Karpas-422 (cell line): ENCODE data around the gene TRANK1. TPM values are rescaled to one million over a fixed set of nuclear protein-coding genes. Genes with fewer than 3 reads are reported as not detected.
A peak's percentile ranks its signal among the peaks of the same experiment; 100 is the strongest.

Experiments
- DNase-seq: peaks from one replicate; pipeline ENCODE4 v3.0.0-alpha.2; 2015
- H2AFZ ChIP-seq: fragments of 200-600 bp; sonication (generic); 2 replicates; pipeline ENCODE4 v1.6.1; 2014; ENCODE audit warnings: antibody characterized with exemption, low read length, mixed read lengths
- H3K27ac ChIP-seq: fragments of 200-600 bp; sonication (generic); 2 replicates; pipeline ENCODE4 v1.5.1; 2014; ENCODE audit warnings: mild to moderate bottlenecking, low read length, moderate library complexity
- H3K27me3 ChIP-seq: fragments of 200-600 bp; sonication (generic); 2 replicates; pipeline ENCODE4 v1.6.1; 2014; ENCODE audit warnings: low read length, mixed read lengths
- H3K36me3 ChIP-seq: fragments of 200-600 bp; sonication (generic); 2 replicates; pipeline ENCODE4 v1.6.1; 2014; ENCODE audit warnings: low read length, mixed read lengths; ENCODE audit not compliant: insufficient read depth
- H3K4me1 ChIP-seq: fragments of 200-600 bp; sonication (generic); 2 replicates; pipeline ENCODE4 v1.6.1; 2014; ENCODE audit warnings: mild to moderate bottlenecking, low read length, mixed read lengths
- H3K4me2 ChIP-seq: fragments of 200-600 bp; sonication (generic); 2 replicates; pipeline ENCODE4 v1.6.1; 2014; ENCODE audit warnings: low read length, low read depth, mild to moderate bottlenecking; ENCODE audit not compliant: poor library complexity, severe bottlenecking
- H3K4me3 ChIP-seq: fragments of 200-600 bp; sonication (generic); 2 replicates; pipeline ENCODE4 v1.5.1; 2014; ENCODE audit warnings: mild to moderate bottlenecking, antibody characterized with exemption, low read length, mixed read lengths
- H3K79me2 ChIP-seq: fragments of 200-600 bp; sonication (generic); 2 replicates; pipeline ENCODE4 v1.6.1; 2014; ENCODE audit warnings: mild to moderate bottlenecking, low read length, mixed read lengths
- H3K9ac ChIP-seq: fragments of 200-600 bp; sonication (generic); 2 replicates; pipeline ENCODE4 v1.6.0; 2014; ENCODE audit warnings: low read length
- H3K9me2 ChIP-seq: fragments of 200-600 bp; sonication (generic), shearing (Covaris generic); replicated peaks from 2 replicates; pipeline ENCODE4 v1.6.0; 2014; ENCODE audit warnings: mild to moderate bottlenecking, low read length, moderate library complexity; ENCODE audit not compliant: insufficient read depth
- H3K9me3 ChIP-seq: fragments of 300-700, 200-600 bp; sonication (generic); 2 replicates; pipeline ENCODE4 v1.6.1; 2014; ENCODE audit warnings: low read length, mixed read lengths
- H4K20me1 ChIP-seq: fragments of 200-600 bp; sonication (generic); 2 replicates; pipeline ENCODE4 v1.6.1; 2014; ENCODE audit warnings: mild to moderate bottlenecking, antibody characterized with exemption, low read length, low read depth; ENCODE audit not compliant: insufficient read depth
- total RNA-seq: library from RNA; depleted of rRNA; stranded (reverse); fragments of >200 nt; shearing (Covaris generic); gene quantifications from 2 replicates; pipeline ENCODE4 v1.2.3, GENCODE V29; 2014; ENCODE audit warnings: low replicate concordance

Gene TRANK1
- total RNA-seq, 1 experiment from 2014 or later = 123 TPM

DNA sequence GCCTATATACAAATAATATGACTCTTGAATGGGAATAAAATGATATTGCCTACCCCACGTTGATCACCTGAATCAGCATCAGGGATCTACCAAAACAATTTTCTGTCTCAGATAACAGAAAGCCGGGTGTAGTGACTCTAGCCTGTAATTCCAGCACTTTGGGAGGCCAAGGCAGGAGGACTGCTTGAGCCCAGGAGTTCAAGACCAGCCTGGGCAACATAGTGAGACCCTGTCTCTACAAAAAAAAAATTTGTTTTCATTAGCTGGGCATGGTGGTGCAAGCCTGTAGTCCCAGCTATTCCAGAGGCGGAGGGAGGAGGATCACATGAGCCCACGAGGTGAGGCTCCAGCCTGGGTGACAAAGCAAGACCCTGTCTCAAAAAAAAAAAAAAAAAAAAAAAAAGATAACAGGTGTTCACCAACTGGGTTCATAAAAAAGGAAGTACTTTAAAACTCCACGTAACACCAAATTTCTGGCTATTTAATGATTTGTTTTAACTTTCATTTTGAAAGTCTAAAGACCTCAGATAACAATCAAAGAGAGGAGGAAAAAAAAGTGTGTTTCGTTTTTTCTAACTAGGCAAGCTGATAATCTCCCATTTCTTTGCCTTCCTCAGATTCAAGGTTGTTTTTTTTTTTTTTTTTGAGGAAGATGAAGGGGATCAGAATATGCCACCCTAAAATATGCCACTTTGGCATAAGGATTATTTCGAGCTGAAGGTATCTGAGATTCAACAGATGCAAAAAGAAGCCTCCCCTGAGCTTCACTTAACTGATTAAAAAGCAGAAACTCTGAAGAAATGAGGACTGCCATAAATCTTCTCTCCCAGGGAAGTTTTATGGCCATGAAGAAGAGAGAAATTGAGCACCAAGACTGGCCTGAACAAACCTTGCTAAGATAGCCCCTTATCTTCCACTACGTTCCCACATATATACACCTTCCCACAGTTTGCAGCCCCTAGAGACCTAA is 44.1 kb downstream of the TRANK1 start:
- Histone ChIP-seq H3K9me2 (no peaks in the 10 kb centered on the region), H3K9me3 (no peaks in the 10 kb centered on the region), H2AFZ (no peak overlapping the region), H3K4me2 (peak overlapping the region; percentile 71), H4K20me1 (no peaks in the 10 kb centered on the region), H3K27ac (peak overlapping the region; percentile 99), H3K4me1 (peaks cover 47% of the 10 kb centered on the region), H3K27me3 (no peaks in the 10 kb centered on the region), H3K9ac (peak overlapping the region; percentile 59), H3K4me3 (peak overlapping the region; percentile 48), H3K79me2 (peaks cover 34% of the 10 kb centered on the region), H3K36me3 (peaks cover 41% of the 10 kb centered on the region)
- DNase-seq = peak; percentile 59

- Histone ChIP-seq H3K9me2 (no peaks in the 10 kb centered on the region), H3K27ac (peak overlapping the region; percentile 97), H3K9me3 (no peaks in the 10 kb centered on the region), H3K9ac (peak overlapping the region; percentile 51), H3K36me3 (peaks cover 51% of the 10 kb centered on the region), H2AFZ (no peak overlapping the region), H4K20me1 (no peaks in the 10 kb centered on the region), H3K4me2 (peak overlapping the region; percentile 84), H3K4me1 (peaks cover 66% of the 10 kb centered on the region), H3K27me3 (no peaks in the 10 kb centered on the region), H3K4me3 (peak overlapping the region; percentile 41; the same call in 1 of the 2 replicates), H3K79me2 (peaks cover 21% of the 10 kb centered on the region)
- DNase-seq = peak; percentile 64
Observed at GRCh38 chr3:36895496-36896409, 49.1 kb downstream of the TRANK1 start.

GRCh38 chr3:36894914-36895313 is 49.9 kb downstream of the TRANK1 start:
- Histone ChIP-seq H3K9me2 (no peaks in the 10 kb centered on the region), H2AFZ (no peak overlapping the region), H3K36me3 (peaks cover 53% of the 10 kb centered on the region), H4K20me1 (no peaks in the 10 kb centered on the region), H3K9ac (peak overlapping the region; percentile 51), H3K9me3 (no peaks in the 10 kb centered on the region), H3K27me3 (no peaks in the 10 kb centered on the region), H3K4me3 (peak overlapping the region; percentile 41), H3K27ac (peak overlapping the region; percentile 97), H3K79me2 (peaks cover 23% of the 10 kb centered on the region), H3K4me2 (peak overlapping the region; percentile 84), H3K4me1 (peaks cover 67% of the 10 kb centered on the region)
- DNase-seq = peak; percentile 85

DNA sequence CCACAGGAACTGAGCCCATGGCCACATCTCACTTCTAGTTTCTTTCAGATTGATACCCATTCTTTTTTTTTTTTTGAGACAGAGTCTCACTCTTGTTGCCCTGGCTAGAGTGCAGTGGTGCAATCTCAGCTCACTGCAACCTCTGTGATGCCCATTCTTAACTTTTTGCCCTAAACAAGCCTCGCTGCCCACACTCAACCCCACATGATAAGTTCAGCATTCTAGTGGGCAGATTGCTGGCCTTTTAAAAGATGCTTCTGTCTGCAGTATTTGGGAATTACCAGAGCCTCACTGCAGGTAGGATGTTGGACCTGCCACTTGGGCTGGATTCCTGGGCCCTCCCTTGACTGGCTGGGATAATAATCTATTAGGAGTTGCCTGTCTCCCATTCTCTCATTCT is 51.0 kb downstream of the TRANK1 start:
- Histone ChIP-seq H3K4me1 (peaks cover 70% of the 10 kb centered on the region), H3K27ac (peak overlapping the region; percentile 97), H3K4me3 (no peak overlapping the region; the same call in 1 of the 2 replicates)

GRCh38 chr3:36893137-36893557 is 51.7 kb downstream of the TRANK1 start:
- Histone ChIP-seq H3K4me1 (peaks cover 70% of the 10 kb centered on the region), H3K36me3 (peaks cover 58% of the 10 kb centered on the region), H3K4me3 (0 out of 2 replicates have a peak overlapping the region, but pooled peaks have one; percentile 10), H3K27ac (peak overlapping the region; percentile 97), H3K9me2 (no peaks in the 10 kb centered on the region), H3K9ac (peak overlapping the region; percentile 51), H3K4me2 (peak overlapping the region; percentile 84), H3K9me3 (no peaks in the 10 kb centered on the region), H3K79me2 (peaks cover 30% of the 10 kb centered on the region), H4K20me1 (no peaks in the 10 kb centered on the region), H2AFZ (no peak overlapping the region), H3K27me3 (no peaks in the 10 kb centered on the region)
- peak; percentile 89 for DNase-seq

More for the DNA sequence above, 51.0 kb downstream of the TRANK1 start:
- Histone ChIP-seq H4K20me1 (no peaks in the 10 kb centered on the region), H3K4me2 (peak overlapping the region; percentile 84), H3K9me3 (no peaks in the 10 kb centered on the region), H2AFZ (no peak overlapping the region), H3K79me2 (peaks cover 30% of the 10 kb centered on the region), H3K9ac (peak overlapping the region; percentile 51), H3K36me3 (peaks cover 53% of the 10 kb centered on the region), H3K9me2 (no peaks in the 10 kb centered on the region), H3K27me3 (no peaks in the 10 kb centered on the region)
- DNase-seq = no peak

GRCh38 chr3:36892457-36893136 is 52.3 kb downstream of the TRANK1 start:
- Histone ChIP-seq H3K36me3 (peaks cover 63% of the 10 kb centered on the region), H3K9ac (peak overlapping the region; percentile 65), H4K20me1 (no peaks in the 10 kb centered on the region), H3K9me3 (no peaks in the 10 kb centered on the region), H3K9me2 (no peaks in the 10 kb centered on the region), H3K27me3 (no peaks in the 10 kb centered on the region), H3K4me2 (peak overlapping the region; percentile 84), H2AFZ (no peak overlapping the region), H3K4me3 (peak overlapping the region; percentile 51), H3K79me2 (peaks cover 32% of the 10 kb centered on the region), H3K4me1 (peaks cover 70% of the 10 kb centered on the region), H3K27ac (peak overlapping the region; percentile 97)
- no peak for DNase-seq

GRCh38 chr3:36891701-36892160 is 53.1 kb downstream of the TRANK1 start:
- peak overlapping the region; percentile 97 for H3K27ac ChIP-seq
- DNase-seq = peak; percentile 95
- H3K4me1 ChIP-seq = peaks cover 70% of the 10 kb centered on the region
- H3K4me3 ChIP-seq = peak overlapping the region; percentile 51
- peak overlapping the region; percentile 65 for H3K9ac ChIP-seq
- H3K79me2 ChIP-seq = peaks cover 35% of the 10 kb centered on the region
- H3K4me2 ChIP-seq = peak overlapping the region; percentile 84
- H3K9me3 ChIP-seq = no peaks in the 10 kb centered on the region
- no peaks in the 10 kb centered on the region for H3K9me2 ChIP-seq
- H4K20me1 ChIP-seq = no peaks in the 10 kb centered on the region
- H3K36me3 ChIP-seq = peaks cover 68% of the 10 kb centered on the region
- H3K27me3 ChIP-seq = no peaks in the 10 kb centered on the region
- H2AFZ ChIP-seq = no peak overlapping the region
